NOMO-1 treated with DMSO at 0.1 percent for 48 hours (cell line): ENCODE measurements around the gene PIK3R1.

Experiments used
- DNase-seq: peaks from one replicate; lab custom pipeline; 2025; ENCODE audit not compliant: unreplicated experiment; lab: John Stamatoyannopoulos, UW

The PIK3R1 gene

DNA sequence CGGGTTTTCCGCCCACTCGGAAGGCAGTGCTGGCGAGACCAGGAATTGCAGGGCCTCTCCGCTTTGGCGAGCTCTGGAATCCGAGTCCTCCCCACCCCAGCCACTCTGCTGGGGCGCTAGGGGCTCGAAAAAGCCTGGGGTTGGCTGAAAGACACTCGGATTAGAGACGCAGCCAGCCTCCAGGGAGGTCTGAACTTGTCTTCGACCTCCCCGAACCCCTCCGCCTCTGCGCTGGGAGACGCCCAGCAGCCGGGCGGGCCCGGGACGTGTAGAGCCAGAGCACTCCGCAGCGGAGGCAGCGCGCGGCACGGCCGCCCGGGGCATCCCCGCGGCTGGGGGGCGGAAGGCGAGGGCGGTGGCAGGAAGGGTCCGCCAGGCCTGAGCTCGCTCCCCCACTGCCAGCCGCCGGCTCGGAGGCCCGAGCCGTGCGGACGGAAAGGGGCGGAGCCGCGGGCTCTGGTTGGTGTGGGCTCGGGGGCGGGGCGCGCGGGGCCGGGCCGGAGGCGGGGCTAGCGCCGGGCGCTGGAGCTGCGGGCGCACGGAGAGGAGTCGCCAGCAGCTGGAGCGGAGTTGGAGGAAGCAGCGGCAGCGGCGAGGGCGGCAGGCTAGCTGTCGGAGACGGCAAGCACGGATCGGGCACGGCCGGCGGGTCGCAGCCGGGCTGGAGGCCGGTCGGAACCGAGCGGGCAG lies at the start of gene PIK3R1:
TSS of gene PIK3R1 (plus strand) at position 549 of the 690 bp plus-strand sequence. CDS start 10,920 bp downstream, outside the sequence.
- peak; percentile 93 for DNase-seq

DNA sequence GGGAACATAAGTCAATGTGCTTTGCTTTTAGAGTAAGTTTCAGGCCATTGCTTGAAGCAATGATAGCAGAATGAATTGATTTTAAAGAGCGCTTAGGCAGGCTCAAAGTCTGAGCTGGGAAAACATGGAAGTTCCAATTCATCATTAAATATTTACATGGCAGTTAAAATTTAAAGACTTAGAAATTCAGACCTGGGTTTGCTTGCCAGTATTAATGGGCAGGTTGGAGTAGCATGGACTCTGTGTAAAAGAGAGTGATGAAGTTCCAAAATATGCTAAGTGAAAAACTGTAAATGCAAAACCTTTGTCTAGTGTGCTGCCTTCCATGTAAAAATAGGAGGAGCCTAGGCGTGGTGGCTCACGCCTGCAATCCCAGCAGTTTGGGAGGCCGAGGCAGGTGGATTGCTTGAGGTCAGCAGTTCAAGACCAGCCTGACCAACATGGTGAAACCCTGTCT lies 48.3 kb upstream of the PIK3R1 start:
- DNase-seq = no peak

DNA sequence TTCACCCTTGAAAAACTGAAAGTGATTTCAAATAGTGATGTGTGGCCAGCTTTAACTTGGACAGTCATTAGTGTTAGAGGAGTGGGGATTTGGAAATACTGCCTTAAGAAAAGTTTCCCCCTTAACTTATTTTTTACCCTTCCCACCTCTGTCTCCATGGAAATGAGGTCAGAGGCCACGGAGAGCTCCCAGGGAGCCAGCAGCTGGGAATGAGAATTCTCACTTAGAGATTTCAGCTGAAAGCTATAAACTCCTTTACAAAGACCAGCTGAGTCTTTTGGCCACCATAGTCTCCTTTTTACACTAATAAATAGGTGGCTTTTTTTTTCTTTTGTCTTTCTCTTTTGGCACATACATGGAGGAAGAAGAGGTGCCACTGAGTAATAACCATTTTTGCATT lies 45.7 kb upstream of the PIK3R1 start:
- no peak for DNase-seq

DNA sequence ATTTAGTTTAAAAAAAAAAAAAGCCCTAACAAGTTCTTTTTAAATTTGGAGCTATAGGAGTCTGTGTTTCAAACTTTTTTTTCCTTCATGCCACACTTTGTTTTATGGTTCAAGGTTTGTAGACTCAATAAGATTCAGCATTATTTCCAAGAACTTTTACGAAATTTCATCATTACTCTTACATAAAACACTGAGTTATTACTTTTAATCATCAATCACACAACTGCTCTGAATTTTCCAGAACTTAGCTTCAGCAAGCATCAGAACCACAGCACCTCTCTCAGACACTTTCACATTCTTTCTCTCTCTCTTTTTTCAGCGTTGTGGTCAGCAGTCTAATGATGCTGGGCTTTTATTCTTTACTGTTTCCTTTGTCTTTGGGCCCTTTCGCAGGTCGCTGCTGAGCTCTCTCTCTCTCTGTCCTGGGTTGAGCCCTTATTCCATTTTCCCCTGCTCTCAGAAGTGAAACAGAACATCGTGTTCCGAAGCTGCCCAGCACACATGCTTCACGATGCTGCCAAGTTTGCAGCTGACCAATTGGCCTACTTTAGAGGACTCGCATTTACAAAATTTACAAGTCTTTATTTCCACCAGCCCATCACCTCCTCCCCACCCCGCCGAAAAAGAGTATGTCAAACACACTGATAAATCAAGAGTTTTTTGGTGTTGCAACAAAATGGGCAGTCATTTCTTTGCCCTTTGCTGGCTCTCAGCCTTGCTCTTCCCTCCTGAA lies 44.6 kb upstream of the PIK3R1 start:
- DNase-seq = no peak

DNA sequence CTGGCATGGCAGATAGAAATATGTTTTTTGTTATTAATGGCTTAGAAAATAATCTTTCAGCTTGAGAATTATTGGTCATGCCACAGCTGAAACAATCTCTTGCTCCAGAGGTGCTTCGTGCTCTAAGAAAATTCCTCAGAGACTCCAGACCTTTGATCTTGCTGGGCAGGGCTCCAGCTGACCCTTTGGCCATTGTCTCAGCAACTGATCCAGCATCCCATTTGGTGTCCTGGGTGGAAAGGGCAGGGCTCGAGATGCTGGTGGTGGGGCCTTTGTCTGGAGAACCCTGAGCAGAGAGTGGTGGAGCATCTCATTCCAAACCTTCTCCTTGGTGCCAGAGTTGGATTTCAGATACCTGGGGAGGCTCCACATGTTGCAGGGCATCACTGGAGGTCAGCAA lies 43.2 kb upstream of the PIK3R1 start:
- DNase-seq = no peak

DNA sequence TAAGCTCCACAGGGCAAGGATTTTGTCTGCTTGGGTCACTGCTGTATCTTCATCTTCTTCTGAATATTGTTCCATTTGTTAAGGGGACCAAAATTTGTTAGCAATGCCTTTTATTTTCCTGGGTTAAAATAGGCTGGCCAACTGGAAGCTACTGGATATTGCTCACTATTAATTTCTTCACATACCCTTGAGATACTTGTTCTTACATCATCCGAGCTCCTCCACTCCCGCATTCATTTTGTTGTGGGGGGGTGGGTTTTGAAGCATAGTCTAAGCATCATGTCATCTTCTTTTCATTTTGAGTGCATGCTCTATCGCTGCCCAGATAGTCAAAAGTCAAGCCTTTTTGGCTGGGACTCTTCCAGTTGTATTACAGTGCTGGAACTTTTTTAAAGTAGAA lies 42.5 kb upstream of the PIK3R1 start:
- DNase-seq = no peak

DNA sequence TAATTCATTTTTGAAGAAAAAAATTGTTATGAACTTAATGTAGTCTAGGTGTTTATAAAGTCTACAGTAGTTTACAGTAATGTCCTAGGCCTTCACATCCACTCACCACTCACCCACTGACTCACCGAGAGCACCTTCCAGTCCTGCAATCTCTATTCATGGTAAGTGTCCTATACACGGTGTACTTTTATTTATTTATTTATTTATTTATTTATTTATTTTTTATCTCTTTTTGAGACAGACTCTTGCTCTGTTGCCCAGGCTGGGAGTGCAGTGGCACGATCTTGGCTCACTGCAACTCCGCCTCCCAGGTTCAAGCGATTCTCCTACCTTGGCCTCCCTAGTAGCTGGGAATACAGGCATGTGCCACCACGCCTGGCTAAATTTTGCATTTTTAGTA lies 39.3 kb upstream of the PIK3R1 start:
- no peak for DNase-seq

DNA sequence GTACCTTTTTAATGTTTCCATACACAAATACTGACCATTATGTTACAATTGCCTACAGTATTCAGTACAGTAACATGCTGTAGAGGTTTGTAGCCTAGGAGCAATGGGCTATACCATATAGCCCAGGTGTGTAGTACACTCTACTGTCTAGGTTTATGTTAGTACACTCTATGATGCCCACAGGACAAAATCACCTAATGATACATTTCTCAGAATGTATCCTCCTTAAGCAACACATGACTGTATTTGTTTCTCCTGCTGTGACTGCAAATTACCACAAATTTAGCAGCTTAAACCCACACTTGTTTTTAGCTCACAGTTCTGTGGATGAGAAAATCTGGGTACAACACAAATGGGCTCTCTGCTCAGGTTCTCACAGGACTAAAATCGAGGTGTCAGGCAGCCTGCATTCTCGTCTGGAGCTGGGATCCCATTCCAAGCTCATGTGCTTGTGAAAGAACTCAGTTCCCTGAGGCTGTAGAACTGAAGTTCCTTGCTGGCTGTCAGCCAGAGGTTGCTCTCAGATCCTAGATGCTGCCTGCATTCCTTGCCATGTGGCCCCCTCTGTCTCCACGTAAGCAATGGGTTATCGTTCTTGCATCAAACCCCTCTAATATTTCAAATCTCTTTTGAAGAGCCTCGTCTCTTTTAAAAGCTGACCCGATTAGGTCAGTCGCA lies 38.6 kb upstream of the PIK3R1 start:
- no peak for DNase-seq

DNA sequence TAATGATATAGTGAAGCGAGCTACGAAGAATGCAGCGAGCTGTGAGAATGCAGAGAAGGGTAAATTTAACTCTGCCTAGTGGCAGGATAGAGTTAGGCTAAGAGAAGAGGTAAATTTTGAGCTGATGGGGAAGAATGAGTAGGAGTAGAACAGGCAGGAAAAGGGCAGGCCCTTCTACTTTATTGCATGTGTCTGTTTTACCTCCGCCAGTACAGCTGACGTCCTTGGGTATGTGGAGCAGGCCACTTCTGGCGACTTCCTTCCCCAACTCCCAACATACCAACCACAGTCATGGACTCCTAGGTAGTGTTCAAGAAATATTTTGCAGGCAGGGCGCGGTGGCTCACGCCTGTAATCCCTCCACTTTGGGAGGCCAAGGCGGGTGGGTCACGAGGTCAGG lies 37.9 kb upstream of the PIK3R1 start:
- no peak for DNase-seq

DNA sequence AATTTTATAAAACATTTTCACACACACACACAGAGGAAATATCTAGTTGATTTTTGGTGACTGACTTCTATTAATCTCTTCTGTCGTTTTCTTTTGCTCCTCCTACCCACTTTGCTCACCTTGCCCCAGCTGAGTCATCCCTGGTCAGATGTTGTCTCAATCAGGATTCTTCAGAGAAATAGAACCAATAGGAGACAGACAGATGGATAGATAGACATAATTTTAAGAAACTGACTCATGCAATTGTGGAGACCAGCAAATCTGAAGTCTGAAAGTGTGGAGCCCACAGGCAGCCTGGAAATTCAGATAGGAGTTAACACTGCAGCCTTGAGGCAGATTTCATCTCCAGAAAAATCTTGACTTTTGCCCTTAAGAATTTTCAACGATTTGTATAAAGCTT lies 37.0 kb upstream of the PIK3R1 start:
- no peak for DNase-seq

DNA sequence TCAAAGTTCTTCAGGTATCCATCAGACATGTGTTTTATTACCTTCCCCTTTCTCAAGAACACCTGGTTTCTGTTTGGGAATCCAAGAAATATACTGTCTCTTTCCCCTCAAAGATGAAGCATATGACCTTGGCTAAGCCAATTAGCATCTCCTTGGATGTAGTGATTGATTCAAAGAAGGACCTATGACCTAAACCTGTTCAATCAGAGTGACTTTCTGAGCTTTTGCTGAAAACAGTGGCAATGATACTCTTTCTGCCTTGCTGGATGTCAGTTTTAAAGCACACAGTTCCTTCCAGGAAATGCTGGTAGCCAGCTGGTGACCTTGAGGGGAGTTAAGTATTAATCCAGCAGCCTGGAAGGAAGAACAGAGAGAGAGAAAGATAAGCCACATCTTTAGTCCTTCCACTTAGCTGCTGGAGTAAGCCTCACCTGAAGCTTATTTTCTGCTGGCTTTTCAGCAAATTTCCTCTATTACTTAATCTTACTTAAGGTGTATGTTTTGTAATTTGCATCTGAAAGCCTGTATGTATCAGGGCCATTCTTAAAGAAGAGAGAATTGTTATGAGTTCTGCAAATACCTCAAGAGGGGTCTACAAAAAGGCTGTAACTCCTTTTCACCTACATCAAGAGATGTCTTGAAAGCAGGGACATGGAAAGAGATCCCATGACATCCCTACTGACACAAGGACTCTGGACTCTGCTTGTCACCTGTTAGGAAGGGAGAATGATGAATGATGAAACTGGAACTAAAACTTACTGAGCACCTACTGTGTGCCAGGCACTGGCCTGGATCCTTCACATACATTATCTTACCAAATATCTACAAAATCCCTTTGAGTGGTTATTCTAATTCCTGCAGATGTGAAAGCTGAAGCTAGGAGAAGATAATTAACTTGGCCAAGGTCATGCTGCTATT lies 35.2 kb upstream of the PIK3R1 start:
- DNase-seq = no peak

DNA sequence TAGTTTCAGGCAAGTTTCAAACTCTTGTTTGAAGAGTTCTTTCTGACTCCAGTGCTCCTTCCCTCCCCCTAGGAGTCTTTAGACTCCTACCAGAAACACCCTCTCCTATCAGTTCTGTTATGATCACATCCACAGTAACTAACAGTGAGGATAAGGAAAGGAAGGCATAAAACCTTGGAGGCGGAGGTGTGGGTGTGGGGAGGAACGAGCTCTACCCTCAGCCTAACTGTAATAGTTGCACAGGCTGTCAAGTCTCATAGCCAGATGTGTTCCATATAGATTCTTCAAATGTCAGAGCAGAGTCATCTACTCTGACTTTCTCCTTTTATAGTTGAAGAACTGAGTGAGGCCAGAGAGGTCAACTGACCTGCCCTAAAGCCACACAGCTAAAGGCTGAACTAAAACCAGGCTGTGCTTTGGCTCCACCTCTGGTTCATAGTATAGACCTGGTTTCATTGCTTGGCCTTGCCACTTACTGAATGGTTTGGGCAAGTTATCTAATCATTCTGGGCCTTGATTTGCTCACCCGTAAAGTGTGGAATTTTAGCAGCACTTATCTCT lies 34.4 kb upstream of the PIK3R1 start:
- no peak for DNase-seq

DNA sequence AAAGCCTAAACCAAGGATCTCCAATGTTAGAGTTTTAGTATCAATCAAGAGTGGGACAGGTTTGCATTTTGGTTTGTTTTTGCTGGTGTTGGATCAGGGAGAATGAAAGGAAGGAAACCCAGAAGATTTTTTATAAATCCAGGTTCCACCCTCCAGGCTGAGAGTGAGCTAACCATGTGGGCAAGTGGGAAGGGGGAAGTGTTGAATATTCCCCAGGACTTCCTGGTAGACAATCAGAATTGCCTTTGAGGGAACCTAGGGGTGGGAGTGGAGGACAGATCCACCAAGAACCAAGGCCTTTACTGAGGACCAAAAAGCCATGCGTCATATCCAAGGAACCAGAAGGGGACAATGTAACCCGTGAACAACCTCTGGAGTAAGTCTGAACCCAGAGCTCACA lies 33.5 kb upstream of the PIK3R1 start:
- DNase-seq = no peak

DNA sequence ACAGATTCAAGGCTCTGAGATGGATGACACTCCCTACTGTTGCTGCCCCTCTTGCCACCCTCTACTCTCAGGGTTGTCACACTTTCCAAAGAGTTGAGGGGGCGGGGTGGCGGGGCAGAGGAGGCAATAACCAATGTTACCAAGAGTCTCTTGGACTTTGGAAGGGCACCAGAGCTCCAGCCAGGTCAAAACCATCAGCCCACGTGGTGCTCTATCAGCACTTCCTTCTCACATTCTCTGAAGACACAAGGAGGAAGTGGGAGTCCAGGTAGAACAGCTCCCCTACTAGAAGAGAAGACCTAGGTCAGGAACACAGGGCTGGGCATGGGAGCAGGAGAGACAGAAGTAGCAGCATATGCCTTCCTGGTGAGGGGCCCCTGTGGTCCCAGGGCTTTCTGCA lies 33.0 kb upstream of the PIK3R1 start:
- DNase-seq = peak; percentile 3

DNA sequence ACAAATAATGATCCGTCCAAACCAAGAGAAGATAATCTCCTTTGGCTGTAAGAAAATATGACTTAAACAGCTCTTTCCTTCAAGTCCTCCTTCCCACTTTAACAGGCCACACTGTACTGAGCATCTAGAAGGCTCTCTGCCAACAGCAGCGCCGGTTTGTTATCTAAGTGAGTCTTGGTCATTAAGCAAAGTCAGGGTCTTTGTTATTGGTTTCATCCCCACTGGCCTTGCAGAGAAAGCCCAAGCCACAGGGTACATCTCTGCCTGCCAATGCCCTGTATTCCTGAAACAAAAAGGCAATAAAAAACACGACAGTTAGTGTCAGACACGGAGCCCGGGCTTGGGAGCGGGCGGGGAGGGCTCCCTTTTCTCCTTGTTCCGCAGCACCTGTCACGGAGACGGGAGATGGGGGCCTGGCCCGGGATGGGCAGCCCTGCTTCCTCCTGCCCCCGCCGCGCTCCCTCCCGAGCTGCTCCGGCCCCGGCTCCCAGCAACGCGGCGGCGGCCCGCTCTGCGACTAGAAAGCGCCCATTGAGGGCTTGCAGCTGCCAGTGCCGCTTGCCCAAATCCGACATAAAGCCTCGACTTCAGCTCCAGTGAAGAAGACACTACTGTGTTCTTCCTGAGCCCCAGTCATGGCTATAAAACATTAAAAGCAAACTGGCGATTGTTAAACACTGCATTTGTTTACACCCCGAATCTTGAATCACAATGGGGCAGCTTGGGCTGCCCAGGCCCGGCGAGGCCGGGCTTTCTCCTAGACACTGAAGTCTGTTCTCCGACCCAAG lies 28.1 kb upstream of the PIK3R1 start:
- no peak for DNase-seq

DNA sequence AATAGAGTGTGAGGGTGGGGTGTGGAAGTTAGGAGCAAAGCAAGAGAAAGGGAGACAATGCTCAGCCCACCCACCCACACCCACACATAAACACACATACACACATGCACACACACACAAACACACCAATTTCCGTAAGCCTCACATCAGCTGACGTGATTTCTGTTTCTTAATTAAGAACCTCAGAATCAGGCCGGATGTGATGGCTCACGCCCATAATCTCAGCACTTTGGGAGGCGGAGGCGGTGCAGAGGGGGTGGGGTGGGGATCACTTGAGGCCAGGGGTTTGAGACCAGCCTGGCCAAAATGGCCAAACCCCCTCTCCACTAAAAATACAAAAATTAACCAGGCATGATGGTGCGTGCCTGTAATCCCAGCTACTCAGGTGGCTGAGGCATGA lies 26.4 kb upstream of the PIK3R1 start:
- no peak for DNase-seq

DNA sequence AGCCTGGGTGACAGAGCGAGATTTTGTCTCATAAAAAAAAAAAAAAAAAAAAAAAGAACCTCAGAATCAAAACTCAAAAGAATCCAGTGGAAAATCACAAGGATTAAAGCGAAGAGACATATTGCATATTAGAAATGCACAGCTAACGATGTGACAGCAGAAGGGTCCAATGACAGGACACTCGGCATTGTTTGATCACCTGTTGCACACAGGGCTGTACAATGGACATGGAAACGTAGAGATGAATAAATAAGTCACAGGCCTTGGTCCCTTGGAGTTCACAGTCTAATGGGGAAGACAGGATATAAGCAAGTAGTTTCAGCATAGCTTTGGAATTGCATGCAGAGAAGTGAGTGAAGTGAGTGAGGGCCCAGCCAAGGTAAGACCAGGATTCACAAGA lies 25.9 kb upstream of the PIK3R1 start:
- no peak for DNase-seq

DNA sequence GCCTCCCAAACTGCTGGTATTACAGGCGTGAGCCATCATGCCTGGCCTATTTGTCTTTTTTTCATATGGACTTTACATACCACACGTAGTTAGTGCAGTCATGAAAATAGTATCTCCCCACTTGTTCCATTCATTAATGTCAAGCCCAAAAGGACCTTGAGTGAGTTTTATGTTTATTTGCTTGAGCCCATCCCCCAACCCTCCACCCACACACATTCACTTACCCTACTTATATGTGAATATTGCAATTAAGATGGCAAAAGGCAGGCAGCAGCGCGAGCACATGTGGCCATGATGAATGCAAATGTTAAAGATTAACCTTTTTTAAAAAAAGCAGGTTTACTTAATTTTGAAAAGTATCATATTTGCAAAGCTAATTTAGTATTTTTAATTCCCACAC lies 24.9 kb upstream of the PIK3R1 start:
- DNase-seq = no peak

DNA sequence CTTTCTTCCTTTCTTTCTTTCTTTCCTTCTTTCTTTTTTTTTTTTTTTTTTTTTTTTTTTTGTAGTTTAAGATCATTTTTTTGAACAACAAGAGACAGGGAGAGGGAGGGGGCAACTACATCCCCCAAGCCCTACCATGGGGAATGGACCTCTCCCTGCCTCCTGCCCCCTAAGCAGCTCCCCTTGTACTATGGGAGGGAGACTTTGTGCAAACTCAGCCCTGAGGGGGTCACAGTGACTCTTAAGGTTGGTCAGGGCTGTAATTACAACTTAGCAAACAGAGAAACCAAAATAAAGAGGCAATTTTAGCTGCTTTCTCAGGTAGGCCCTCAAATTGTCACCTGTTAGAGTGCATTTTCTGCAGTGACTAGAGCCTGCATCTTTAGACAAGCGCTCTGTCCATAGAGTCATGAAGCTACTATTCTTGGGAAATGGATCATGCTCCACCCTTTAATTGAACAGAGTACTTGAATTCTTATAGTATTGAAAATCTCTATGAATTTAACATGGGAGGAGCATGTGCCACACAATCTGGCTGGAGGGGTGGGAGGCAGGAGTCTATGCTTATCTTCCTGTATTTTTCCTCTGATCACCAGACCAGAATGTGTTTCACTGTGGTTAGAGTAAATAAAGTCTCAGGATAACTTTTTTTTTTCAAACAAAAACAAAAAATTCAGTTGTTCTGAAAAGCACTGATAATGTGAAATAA lies 24.3 kb upstream of the PIK3R1 start:
- DNase-seq = no peak
